ENCODE results near the gene PIBF1.

DNA sequence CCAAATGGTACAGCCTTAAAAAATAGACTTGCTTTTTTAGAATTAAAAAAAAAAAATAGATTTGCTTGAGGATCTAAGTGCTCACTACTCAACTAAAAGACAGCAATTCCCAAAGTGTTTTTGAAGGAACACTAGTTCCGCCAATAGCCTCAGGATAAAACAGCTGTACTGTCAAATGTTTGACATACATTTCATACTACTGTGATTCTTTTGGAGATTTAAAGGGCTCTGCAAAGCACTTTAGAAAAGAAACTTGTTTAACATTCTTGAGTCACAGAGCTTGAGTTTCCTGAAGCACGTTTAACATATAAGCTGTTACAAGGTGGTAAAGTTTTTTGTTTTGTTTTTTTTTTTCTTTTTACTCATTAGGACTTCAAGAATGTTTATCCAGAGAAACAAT, 253.7 kb downstream of the PIBF1 start:
- TF ChIP-seq, protein P1, sequence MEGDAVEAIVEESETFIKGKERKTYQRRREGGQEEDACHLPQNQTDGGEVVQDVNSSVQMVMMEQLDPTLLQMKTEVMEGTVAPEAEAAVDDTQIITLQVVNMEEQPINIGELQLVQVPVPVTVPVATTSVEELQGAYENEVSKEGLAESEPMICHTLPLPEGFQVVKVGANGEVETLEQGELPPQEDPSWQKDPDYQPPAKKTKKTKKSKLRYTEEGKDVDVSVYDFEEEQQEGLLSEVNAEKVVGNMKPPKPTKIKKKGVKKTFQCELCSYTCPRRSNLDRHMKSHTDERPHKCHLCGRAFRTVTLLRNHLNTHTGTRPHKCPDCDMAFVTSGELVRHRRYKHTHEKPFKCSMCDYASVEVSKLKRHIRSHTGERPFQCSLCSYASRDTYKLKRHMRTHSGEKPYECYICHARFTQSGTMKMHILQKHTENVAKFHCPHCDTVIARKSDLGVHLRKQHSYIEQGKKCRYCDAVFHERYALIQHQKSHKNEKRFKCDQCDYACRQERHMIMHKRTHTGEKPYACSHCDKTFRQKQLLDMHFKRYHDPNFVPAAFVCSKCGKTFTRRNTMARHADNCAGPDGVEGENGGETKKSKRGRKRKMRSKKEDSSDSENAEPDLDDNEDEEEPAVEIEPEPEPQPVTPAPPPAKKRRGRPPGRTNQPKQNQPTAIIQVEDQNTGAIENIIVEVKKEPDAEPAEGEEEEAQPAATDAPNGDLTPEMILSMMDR (IDR thresholded peaks at IDR 0.05) = no peak
- TF ChIP-seq POLR2A (IDR thresholded peaks at IDR 0.05) = no peak

Measured in adrenal gland (tissue), 5 donors.